ENCODE data around the gene ANLN.
"Not testable (repeated sequence)": the region's sequence is repeated elsewhere in the genome, so short reads cannot be mapped to it uniquely, and the experiment has no call there.

ANLN gene

DNA sequence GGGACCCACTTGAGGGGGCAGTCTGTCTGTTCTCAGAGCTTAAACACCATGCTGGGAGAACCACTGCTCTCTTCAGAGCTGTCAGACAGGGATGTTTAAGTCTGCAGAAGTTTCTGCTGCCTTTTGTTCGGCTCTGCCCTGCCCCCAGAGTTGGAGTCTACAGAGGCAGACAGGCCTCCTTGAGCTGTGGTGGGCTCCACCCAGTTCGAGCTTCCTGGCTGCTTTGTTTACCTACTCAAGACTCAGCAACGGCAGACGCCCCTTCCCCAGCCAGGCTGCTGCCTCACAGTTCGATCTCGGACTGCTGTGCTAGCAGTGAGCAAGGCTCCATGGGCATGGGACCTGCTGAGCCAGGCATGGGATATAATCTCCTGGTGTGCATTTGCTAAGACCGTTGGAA, 11.1 kb upstream of the ANLN start:
- DNase-seq (ENCODE audit: low read depth) = not testable (repeated sequence)

DNA sequence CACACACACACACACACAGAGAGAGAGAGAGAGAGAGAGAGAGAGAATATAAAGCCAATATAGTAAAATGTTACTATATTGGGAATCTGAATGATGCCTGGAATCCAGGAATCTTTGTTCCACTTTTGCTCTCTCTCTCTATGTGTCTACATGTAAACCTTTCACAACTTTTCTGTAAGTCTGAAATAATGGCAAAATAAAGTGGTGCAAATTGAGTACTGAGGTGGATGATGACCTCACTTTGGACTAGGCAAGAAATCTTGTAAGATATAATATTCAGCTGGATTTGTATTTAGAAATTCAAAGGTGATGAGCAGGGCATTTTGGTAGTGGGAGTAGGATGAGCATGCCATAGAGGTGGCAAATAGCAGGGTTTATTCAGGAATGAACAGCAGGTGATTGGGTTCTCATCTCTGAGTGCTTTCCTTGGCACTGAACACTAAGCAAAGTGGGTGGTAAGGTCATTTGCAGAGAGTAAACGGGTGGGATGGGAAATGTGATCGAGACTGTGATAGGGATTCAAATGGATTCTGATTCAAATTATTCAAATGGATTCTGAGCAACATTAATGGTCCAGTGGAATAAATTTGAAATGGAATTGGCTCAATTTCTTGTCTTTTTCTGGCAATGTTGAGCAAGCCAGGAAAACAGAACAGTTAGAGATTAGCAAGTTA, 9.7 kb upstream of the ANLN start:
- no peak for DNase-seq (ENCODE audit: low read depth)

GRCh38 chr7:36381056-36381455, 8.6 kb upstream of the ANLN start:
- DNase-seq (ENCODE audit: low read depth) = no peak

- DNase-seq (ENCODE audit: low read depth) = not testable (repeated sequence)
Observed at GRCh38 chr7:36383284-36383683, 6.4 kb upstream of the ANLN start.

DNA sequence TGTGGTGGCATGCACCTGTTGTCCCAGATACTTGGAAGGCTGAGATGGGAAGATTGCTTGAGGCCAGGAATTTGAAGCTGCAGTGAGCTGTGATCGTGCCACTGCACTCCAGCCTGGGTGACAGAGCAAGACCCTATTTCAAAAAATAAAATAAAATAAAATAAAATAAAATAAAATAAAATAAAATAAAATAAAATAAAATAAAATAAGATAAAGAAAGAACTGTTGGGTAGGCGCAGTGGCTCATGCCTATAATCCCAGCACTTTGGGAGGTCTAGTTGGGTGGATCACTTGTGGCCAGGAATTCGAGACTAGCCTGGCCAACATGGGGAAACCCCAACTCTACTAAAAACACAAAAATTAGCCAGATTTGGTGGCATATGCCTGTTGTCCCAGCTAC, 4.0 kb upstream of the ANLN start:
- not testable (repeated sequence) for DNase-seq (ENCODE audit: low read depth)

GRCh38 chr7:36387435-36388231, 2.0 kb upstream of the ANLN start:
- DNase-seq (ENCODE audit: low read depth) = no peak

DNA sequence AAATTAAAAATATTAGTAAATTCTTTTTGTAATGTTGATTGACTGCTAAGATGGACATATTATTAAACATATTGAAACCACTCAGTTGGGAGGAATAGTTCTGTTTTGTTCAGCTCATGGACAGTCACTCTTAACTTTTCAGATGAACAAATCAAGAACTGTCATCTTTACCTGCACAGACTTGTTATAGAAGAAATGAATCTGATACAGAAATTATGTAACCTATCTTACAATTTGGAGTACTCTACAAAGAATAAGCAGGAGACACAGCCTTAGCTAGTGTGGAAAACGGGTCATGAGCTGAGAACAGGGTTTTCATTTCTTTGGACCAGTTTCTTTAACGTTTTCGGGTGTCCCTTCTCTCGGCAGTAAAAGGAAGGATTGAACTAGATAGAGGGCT, 1.2 kb upstream of the ANLN start:
- no peak for DNase-seq (ENCODE audit: low read depth)

DNA sequence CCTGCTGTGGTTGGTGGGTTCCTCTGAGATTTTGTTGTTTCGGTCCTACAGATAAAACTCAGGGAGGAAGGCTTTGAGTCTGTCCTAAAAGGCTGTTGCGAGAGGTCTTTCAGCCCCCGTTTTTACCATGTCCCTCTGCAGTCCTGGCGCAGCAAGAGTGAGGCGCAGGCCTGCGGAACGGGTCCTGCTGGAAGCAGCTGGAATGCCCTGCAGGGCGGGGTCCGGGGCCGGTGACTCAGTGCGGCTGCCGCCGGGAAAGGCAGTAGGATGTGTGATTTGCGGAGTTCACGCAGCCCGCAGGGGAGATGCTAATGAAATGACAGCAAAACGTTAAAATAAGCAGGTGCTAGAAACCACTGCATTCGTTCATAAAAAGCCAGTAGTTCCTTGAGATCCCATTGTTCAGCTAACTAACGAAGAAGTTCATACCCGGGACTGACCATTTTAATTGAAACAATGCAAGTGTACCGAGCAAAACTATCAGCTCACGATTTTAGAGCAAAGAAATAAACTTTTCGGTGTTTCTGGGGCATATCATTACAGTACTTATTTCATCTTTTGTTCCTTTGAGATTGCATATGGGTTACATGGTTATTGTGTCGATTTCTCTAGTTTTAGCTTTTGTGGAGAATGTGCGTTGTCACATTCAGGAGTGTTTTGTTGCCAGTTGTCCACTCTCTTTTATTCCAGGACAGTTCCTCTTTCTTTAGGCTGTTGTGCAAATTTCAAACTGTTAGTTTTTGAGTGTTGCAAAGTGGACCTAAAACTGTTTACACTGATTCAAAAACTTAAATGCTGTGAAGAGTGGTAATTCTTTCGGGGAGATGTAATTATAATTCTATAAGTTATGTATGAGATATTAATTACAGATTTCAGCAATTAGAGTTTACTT, 783 bp downstream of the ANLN start:
- peak; percentile 66 for DNase-seq (ENCODE audit: low read depth)

DNA sequence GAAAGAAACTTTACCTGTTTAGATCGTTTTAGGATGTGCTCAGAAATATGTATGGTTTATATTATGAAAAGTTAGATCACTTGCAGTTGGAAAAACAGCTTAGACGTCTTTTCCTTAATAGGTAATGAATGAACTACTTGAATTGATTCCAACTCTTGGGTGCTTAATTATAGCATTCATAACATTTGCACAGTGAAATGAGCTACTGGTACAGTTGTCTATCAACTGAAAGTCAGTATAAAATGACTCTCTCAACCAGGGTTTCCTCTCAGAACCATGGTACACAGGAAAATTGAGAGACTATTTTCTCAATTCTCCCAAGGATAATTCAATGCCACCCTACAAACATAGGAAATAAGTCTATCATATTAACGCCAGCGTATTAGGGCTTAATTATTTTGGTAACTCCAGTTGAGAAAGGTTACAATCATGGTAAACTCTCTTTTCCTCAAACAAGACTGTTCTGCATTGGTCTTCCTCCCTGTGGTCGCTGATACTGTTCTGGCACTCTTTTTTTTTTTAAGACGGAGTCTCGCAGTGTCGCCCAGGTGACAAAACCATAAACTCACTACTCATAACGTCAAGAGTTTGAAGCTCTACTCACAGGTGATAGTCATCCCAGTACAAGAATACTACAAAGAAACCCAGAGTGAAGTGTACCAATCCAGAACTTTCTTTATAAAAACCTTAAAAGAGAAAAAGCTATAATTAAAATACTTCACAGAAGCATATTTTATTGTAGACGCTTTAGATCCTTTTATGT, 2.0 kb downstream of the ANLN start:
- DNase-seq (ENCODE audit: low read depth) = no peak

DNA sequence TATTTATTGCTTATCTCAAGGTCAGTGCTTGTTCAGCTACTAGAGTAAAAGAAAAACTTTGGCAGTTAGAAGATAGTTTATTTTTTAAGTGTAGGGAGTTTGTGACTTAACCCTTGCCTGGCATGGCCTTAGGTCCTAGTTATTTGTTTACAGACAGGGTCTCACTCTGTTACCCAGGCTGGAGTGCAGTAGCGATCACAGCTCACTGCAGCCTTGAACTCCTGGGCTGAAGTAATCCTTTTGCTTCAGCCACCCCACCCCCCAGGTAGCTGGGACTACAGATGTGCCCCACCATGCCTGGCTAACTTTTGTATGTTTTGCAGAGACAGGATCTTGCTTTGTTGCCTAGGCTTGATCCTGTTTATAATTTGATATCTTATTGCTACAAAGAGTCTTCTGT, 4.2 kb downstream of the ANLN start:
- no peak for DNase-seq (ENCODE audit: low read depth)

DNA sequence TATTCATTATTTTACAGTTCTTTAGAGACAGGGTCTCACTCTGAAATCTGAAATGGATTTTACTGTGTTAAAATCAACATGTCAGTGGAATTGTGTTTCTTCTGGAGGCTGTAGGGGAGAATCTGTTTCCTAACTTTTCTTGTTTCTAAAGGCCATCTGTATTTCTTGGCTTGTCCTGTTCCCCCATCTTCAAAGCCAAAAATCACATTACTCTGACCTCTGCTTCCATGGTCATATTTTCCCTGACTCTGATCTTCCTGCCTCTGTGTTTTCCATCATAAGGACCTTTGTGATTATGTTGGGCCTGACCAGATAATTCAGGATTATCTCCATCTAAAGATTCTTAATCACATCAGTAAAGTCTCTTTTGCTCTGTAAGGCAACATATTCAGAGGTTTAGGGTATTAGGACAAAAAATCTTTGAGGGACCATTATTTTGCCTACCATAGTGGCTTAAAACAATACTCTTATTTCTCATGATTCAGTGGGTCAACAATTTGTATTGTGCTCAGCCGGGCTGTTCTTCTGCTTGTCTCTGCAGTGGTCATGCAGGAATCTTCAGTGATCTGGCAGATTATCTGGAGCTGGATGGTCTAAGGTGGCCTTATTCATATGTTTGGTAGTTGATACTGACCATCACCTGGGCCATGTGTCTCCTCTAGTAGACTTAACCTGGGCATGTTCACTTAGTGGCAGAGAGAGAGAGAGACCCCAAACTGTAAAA, 5.7 kb downstream of the ANLN start:
- no peak for DNase-seq (ENCODE audit: low read depth)

DNA sequence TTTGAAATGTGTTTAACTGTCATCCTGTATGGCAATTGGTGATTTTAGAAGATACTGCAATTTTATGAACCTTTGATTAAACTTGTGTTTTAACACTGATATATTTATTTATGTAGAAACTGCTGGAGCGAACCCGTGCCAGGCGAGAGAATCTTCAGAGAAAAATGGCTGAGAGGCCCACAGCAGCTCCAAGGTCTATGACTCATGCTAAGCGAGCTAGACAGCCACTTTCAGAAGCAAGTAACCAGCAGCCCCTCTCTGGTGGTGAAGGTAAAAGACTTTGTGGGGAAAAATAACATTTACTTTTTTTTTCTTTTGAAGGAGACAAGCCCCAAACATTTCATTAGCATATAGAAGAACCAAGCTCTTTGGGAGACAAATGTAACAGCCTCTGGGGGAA, 6.5 kb downstream of the ANLN start:
- no peak for DNase-seq (ENCODE audit: low read depth)

DNA sequence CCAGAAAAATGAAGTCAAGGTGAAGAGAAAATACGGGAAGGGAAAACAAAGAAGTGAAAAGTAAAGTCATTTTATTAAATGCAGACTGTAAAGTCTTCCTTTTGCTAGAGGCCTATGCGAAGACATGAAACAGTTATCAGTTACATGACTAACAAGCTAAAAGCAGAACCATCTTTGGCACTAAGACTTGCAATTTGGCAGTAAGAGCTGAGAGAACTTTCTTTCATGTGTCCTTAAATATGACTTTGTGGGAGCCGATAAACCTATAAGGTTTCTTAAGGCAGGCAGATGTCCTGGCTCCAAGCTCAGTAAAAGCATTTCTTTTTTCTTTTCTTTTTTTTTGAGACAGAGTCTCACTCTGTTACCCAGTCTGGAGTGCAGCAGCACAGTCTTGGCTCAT, 10.4 kb downstream of the ANLN start:
- no peak for DNase-seq (ENCODE audit: low read depth)

DNA sequence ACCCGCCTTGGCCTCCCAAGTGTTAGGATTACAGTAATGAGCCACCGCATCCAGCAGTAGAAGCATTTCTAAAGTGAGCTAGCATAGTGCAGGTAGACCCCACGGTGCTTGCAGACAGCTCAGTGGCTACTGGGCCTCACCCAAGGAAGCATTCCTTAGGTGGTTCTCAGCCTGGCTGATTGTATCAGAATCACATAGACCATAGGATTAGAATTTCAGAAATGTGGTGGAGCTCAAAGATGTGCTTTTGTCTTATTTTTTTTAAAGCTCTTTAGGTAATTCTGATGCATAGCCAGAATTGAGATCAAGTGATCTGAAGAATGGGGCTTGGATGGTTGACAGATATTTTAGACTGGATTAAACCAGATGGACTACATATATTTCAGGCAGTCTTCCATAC, 10.9 kb downstream of the ANLN start:
- DNase-seq (ENCODE audit: low read depth) = no peak

GRCh38 chr7:36403452-36403851, 13.8 kb downstream of the ANLN start:
- DNase-seq (ENCODE audit: low read depth) = no peak

DNA sequence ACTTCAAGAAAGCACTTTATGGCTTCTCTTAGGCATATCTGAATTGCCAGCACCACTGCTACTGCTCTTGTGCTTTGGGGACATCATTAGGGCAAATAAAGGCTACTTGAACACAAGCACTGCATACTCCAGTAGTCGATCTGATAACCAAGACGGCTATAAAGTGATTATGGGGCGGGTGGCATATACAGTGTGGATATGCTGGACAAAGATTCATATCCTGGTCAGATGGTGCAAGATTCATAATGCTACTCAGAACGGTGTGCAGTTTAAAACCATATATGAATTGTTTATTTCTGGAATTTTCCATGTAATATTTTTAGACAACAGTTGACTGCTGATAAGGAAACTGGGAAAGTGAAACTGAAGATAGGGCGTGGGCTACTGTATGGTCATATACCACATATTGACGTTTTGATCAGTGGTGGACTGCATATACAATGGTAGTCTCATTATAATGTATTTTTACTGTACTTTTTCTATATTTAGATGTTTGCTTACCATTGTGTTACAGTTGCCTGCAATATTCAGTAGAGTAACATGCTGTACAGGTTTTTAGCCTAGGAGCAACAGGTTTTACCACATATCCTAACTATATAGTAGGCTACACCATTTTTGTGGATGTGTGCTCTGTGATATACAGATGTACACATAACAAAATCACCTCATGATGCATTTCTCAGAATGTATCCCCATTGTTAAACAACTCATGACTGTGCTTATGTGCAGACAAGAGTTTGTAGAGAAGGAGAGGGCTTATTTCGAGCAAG, 15.2 kb downstream of the ANLN start:
- no peak for DNase-seq (ENCODE audit: low read depth)

DNA sequence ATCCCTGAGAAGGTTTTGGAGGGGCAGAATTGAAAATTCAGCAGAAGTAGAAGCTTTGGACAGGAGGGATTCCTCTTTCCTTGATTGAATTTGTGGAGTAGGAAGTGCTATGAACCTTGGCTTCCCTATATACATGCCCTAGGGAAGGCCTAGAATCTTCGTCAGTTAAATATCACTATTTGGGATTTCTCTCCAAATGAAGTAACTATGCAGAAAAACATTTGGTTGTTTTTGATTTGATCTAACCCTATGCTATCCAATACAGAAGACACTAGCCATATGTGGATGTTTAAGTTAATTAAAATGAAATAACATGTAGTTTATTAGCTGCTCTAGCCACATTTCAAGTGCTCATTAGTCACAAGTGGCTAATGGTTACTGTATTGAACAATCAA, 15.7 kb downstream of the ANLN start:
- DNase-seq (ENCODE audit: low read depth) = no peak

- DNase-seq (ENCODE audit: low read depth) = no peak
Observed at GRCh38 chr7:36406156-36406555, 16.5 kb downstream of the ANLN start.

DNA sequence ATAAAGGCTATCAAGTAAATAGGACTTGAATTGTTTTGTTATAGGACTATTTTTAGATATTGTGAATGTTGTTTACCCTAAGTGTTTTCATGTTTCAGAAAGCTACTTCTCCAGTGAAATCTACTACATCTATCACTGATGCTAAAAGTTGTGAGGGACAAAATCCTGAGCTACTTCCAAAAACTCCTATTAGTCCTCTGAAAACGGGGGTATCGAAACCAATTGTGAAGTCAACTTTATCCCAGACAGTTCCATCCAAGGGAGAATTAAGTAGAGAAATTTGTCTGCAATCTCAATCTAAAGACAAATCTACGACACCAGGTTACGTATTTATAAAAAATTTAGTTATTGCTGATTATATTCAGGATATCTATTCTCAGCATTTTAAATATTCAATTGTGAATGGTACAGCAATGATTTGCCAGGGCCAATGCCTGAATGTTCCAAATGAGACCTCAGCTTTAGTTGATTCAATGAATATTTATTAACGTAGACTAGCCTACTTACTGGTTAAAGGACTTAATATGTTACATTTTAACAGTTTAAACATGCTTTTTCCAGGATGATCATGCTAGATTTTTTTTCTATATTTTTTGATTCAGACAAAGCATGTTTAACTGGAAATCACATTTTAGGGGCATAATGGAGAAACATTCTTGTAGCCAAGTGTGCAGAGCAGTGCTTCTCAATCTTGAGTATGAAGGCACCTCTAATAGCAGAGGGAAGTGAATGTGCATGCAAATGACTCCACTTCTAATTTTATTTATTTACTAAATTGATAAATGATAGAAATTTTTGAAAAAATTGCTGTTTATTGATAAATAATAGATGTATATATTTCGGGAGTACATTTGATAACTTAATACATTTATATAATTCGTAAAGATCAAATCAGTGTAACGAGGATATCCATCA, 18.2 kb downstream of the ANLN start:
- DNase-seq (ENCODE audit: low read depth) = no peak
